NAMALWA (cell line): ENCODE measurements around the gene FAM167B.

ENCODE experiments used
- DNase-seq: peaks from one replicate; pipeline ENCODE4 v3.0.0-alpha.2; 2015; ENCODE audit warnings: low spot score

The FAM167B gene

GRCh38 chr1:32223683-32224082 lies 23.3 kb upstream of the FAM167B start:
- DNase-seq, result no peak

GRCh38 chr1:32224285-32224684 lies 22.7 kb upstream of the FAM167B start:
- no peak for DNase-seq

GRCh38 chr1:32228771-32229170 lies 18.3 kb upstream of the FAM167B start:
- DNase-seq, result no peak

- DNase-seq, result no peak
These were observed 15.1 kb upstream of the FAM167B start for GRCh38 chr1:32231843-32232432.

GRCh38 chr1:32232558-32233304 lies 14.3 kb upstream of the FAM167B start:
- no peak for DNase-seq

- DNase-seq, result no peak
These were observed 12.2 kb upstream of the FAM167B start for GRCh38 chr1:32234792-32235191.

GRCh38 chr1:32239337-32239736 lies 7.7 kb upstream of the FAM167B start:
- no peak for DNase-seq

- no peak for DNase-seq
These were observed 7.3 kb upstream of the FAM167B start for GRCh38 chr1:32239790-32240139.

- DNase-seq, result no peak
These were observed 6.7 kb upstream of the FAM167B start for GRCh38 chr1:32240140-32240951.

- no peak for DNase-seq
These were observed 5.8 kb upstream of the FAM167B start for GRCh38 chr1:32241001-32241763.

- no peak for DNase-seq
These were observed 4.6 kb upstream of the FAM167B start for GRCh38 chr1:32242341-32242851.

- no peak for DNase-seq
These were observed 430 bp downstream of the FAM167B start for GRCh38 chr1:32247452-32247851.

GRCh38 chr1:32247983-32248889 lies 1.2 kb downstream of the FAM167B start:
- peak; percentile 85 for DNase-seq

GRCh38 chr1:32249831-32250525 lies 3.0 kb downstream of the FAM167B start:
- DNase-seq, result peak; percentile 89

GRCh38 chr1:32250893-32251716 lies 4.1 kb downstream of the FAM167B start, which contains the start of gene LCK:
Gene LCK (plus strand): TSS chr1:32251265. CDS start chr1:32274330, 23,065 bp downstream.
- DNase-seq, result peak; percentile 77

GRCh38 chr1:32255072-32256071 lies 8.3 kb downstream of the FAM167B start:
- no peak for DNase-seq

GRCh38 chr1:32256473-32257226 lies 9.6 kb downstream of the FAM167B start:
- no peak for DNase-seq

GRCh38 chr1:32257227-32257508 lies 10.1 kb downstream of the FAM167B start:
- no peak for DNase-seq
